Activated naive CD8-positive, alpha-beta T cell treated with anti-CD3 and anti-CD28 coated beads, Interleukin-2, amount 50 U/mL, for 24 hours (primary cell): ENCODE data around the gene MAD1L1.

Experiments used
- ATAC-seq: fragments of 150-1000 bp; cut with Tn5 transposase; one replicate; pipeline ENCODE4 v1.10.0; 2021
- DNase-seq: peaks from one replicate; pipeline ENCODE4 v3.0.0; 2021
- H3K27ac Mint-ChIP-seq: one replicate; pipeline ENCODE4 v1.8.0; 2021; ENCODE audit warnings: mild to moderate bottlenecking, mixed read lengths
- H3K27me3 Mint-ChIP-seq: one replicate; pipeline ENCODE4 v1.8.0; 2021; ENCODE audit warnings: mixed read lengths
- H3K36me3 Mint-ChIP-seq: one replicate; pipeline ENCODE4 v1.8.0; 2021; ENCODE audit warnings: low read depth, mixed read lengths
- H3K4me1 Mint-ChIP-seq: one replicate; pipeline ENCODE4 v1.8.0; 2021; ENCODE audit warnings: mixed read lengths
- H3K4me3 Mint-ChIP-seq: one replicate; pipeline ENCODE4 v1.8.0; 2021; ENCODE audit warnings: mild to moderate bottlenecking, moderate library complexity, mixed read lengths
- H3K9me3 Mint-ChIP-seq: one replicate; pipeline ENCODE4 v1.8.0; 2021; ENCODE audit warnings: mixed read lengths

MAD1L1 gene

DNA sequence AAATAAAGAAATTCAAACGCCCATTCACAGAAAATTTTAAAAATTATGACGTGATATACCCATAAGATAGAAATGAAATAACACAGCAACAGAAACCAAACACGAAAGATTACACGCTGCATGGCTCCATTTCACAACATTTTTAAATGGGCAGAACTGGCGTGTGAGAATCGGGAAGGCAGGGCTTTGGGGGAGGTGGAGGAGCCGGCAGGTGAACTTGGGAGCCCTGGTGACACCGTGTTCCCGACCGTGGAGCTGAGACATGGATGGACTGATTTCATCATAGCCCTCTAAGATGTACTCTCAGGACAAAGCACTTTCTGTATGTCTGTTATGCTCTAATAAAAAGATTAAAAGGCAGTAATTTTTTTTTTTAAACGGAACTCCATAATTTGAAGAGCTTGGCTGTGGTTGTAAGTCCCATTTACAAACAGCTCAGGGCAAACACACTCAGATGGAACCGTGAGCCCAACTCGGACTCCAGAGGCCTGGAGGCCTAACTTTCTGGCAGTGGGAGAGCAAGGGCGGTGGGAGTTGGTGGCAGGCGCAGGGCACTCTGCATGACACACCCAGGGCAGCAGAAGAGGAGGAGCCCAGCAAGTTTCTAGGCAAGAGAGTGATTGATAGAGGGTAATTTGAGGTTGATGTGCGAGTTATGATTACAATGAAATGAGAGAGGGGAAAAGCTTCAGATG, 203.4 kb downstream of the MAD1L1 start:
- Mint-ChIP-seq H3K36me3 (peaks cover 41% of the 10 kb centered on the region), H3K4me3 (no peak overlapping the region), H3K27me3 (no peaks in the 10 kb centered on the region), H3K9me3 (peaks cover 40% of the 10 kb centered on the region), H3K4me1 (peaks cover 34% of the 10 kb centered on the region), H3K27ac (no peak overlapping the region)
- DNase-seq (no peak), ATAC-seq (no peak)

DNA sequence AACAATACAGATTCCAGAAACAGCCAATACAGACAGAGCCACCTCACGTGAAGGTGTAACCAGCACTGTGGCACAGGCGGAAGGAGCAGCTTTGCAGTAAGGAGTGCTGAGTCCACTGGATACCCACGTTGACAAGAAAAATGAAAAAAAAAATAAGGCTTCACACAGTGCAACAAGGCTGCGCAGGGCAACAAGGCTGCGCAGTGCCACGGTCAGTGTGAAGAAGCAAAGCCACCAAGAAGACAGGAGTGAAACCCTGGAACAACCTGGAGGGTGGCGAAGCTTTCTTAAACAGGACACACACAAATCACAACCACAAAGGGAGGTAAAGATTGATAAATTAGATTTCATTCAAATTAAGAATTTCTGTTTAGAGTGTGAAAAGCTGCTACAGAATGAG, 204.0 kb downstream of the MAD1L1 start:
- no peak overlapping the region for H3K4me3 Mint-ChIP-seq
- no peak for DNase-seq

DNA sequence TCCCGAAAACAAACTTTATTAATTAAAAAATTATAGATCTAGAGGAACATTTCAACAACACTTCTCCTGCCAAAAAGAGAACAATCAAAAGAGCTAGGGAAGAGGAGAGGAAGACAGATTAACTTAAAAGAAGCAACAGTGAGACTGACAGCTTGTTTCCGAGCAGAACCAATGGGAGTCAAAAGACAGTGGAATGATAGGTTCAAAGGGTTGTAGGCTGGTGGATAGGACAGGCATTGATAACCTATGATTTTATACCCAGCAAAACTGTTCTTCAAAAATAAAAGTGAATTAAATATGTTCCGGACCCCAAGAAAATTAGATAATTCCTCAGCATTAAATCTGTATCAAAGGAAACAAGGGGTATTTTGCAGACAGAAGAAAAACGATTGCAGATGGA, 207.6 kb downstream of the MAD1L1 start:
- no peak for DNase-seq
- Mint-ChIP-seq H3K4me3 (no peak overlapping the region), H3K27me3 (no peaks in the 10 kb centered on the region), H3K27ac (no peak overlapping the region), H3K36me3 (peaks cover 39% of the 10 kb centered on the region), H3K9me3 (peaks cover 45% of the 10 kb centered on the region), H3K4me1 (peaks cover 15% of the 10 kb centered on the region)
- no peak for ATAC-seq

More for the DNA sequence above, 204.0 kb downstream of the MAD1L1 start:
- ATAC-seq: no peak
- Mint-ChIP-seq H3K9me3 (peaks cover 45% of the 10 kb centered on the region), H3K27me3 (no peaks in the 10 kb centered on the region), H3K4me1 (peaks cover 34% of the 10 kb centered on the region), H3K27ac (no peak overlapping the region), H3K36me3 (peaks cover 45% of the 10 kb centered on the region)

DNA sequence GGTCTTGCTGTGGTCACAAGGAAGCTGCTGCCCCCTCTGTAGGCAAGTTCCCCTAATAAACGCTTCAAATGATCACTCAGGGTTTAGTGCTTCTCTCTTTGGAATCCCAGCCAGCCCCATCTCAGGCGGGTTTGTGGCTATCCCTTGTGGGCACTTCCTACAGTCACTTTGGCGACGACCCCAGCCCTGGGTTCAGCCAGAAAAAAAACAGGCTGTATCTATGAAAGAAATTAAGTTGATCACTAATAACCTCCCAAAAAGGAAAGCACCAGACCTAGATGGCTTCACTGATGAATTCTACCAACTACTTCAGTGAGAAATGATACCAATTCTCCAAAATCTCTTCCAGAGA, 208.2 kb downstream of the MAD1L1 start:
- Mint-ChIP-seq H3K4me3 (no peak overlapping the region), H3K36me3 (peaks cover 37% of the 10 kb centered on the region), H3K4me1 (peaks cover 17% of the 10 kb centered on the region), H3K9me3 (peaks cover 42% of the 10 kb centered on the region), H3K27ac (no peak overlapping the region), H3K27me3 (no peaks in the 10 kb centered on the region)
- DNase-seq: no peak
- no peak for ATAC-seq

DNA sequence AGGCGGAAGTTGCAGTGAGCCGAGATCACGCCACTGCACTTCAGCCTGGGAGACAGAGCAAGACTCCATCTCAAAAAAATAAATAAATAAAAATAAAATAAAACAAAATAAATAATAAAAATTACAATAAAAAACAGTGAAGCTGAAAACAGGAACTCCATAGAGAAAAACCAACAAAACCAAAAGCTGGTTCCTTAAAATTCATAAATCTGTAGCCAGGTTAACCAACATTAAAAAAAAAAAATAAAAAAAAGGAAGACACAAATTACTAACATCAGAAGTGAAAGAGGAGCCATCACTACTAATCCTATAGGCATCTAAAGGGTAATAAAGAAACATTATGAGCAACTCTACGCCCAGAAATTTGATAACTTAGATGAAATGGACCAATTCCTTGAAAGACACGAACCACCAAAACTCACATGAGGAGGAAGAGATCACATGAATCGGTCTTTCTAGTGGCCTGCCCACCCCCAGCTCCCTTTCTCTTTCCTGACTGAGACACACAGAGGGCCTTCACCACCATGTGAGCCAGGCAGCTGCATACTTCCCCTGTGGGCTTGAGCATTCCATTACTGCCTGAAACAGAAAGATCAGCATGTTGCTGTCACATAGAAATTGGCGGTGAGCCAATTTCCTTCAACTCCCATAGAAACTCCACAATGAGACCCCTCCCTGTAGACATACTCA, 208.7 kb downstream of the MAD1L1 start:
- Mint-ChIP-seq H3K36me3 (peaks cover 33% of the 10 kb centered on the region), H3K4me3 (no peak overlapping the region), H3K9me3 (peaks cover 37% of the 10 kb centered on the region), H3K27me3 (no peaks in the 10 kb centered on the region), H3K4me1 (peaks cover 19% of the 10 kb centered on the region), H3K27ac (no peak overlapping the region)
- ATAC-seq (no peak), DNase-seq (no peak)

DNA sequence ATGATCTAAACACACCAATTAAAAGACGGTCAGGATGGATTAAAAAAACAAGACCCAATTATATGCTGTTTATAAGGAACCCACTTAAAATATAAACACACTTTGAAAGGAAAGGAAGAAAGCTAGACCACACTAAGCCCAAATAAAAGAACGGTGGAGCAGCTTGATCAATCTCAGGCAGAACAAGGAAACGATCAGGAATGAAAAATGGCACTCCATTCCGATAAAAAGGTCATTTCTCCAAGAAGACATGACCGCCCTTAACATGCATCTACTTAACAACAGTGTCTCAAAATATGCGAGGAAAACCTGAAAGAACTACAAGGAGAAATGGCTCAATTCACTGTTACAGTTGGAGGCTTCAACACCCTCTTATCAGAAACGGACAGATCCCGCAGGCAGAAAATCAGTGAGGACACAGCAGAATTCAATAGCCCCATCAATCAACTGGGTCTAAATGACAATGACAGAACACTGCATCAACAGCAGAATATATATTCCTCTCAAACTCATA, 210.0 kb downstream of the MAD1L1 start:
- H3K4me1 Mint-ChIP-seq: peaks cover 23% of the 10 kb centered on the region
- peaks cover 29% of the 10 kb centered on the region for H3K9me3 Mint-ChIP-seq
- peaks cover 26% of the 10 kb centered on the region for H3K36me3 Mint-ChIP-seq
- H3K27me3 Mint-ChIP-seq: no peaks in the 10 kb centered on the region
- H3K4me3 Mint-ChIP-seq: no peak overlapping the region
- no peak for ATAC-seq
- H3K27ac Mint-ChIP-seq: no peak overlapping the region
- DNase-seq: no peak

DNA sequence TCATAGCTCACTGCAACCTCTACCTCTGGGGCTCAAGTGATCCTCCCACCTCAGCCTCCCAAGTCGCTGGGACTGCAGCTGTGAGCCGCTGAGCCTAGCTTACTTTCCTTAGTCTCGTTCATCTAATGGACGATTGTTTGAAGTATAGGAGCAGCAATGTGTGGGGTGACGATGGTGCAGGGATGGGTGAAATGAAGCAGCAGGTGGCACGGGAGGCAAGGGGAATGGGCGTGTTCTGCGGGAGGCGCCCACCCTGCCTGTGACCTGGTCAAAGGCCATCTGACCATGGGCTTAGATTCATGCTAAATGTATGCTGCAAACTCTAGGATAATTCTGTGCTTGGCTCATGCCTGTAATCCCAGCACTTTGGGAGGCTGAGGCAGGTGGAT, 210.7 kb downstream of the MAD1L1 start:
- H3K4me1 Mint-ChIP-seq: peaks cover 23% of the 10 kb centered on the region
- no peak overlapping the region for H3K27ac Mint-ChIP-seq
- no peaks in the 10 kb centered on the region for H3K27me3 Mint-ChIP-seq
- DNase-seq (no peak), ATAC-seq (no peak)
- H3K4me3 Mint-ChIP-seq: no peak overlapping the region
- H3K36me3 Mint-ChIP-seq: peaks cover 21% of the 10 kb centered on the region
- H3K9me3 Mint-ChIP-seq: peaks cover 29% of the 10 kb centered on the region

DNA sequence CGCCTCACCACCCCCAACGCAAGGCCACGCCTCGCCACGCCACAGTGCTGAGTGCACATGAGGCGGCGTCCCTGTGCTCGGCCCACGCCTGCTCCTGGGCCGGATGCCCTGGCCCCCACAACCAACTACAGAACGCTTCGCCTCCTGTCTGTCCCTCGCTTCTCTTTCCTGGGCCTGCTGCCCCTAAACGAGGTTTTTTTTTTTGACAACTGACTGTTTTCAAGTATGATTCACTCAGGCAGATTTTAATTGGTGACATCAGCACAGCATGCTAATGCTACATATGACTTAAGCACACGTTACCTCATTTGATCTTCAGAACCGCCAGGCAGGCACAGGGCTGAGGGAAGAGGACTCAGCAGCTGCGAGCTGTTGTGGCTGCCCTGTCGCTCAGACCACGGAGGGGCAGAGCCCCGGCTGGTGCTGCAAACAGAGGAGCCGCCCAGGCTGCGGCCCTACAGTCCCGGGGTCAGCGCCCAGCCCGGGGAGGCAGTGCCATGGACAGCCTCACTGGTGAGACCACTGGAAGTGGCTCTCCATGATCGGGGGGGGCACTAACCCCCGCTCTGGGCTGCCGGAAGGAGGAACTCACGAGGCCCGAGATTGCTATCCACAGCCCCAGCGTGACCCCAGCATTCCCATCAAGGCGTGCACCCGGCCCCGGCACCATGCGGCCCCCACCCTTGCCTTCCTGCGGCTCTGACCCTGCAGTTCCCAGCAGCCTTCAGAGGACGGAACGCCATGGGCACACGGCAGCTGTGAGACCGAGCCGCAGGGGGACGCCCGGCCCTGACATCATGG, 212.8 kb downstream of the MAD1L1 start:
- no peaks in the 10 kb centered on the region for H3K27me3 Mint-ChIP-seq
- H3K4me1 Mint-ChIP-seq: peaks cover 23% of the 10 kb centered on the region
- peak overlapping the region; percentile 37 for H3K4me3 Mint-ChIP-seq
- peak; percentile 89 for ATAC-seq
- peak overlapping the region; percentile 75 for H3K27ac Mint-ChIP-seq
- peaks cover 9% of the 10 kb centered on the region for H3K36me3 Mint-ChIP-seq
- DNase-seq: peak; percentile 53
- peaks cover 11% of the 10 kb centered on the region for H3K9me3 Mint-ChIP-seq

DNA sequence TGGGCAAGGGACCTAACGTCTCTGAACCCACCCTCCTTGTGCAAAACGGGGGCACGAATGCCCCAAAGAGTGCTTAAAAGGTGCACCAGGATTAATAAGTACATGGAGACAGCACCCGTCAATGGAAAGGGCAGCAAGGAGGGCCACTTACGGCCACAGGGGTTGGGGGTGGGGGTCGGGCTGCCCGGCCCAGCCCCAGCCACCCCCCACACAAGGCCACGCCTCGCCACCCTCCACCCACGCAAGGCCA, 213.4 kb downstream of the MAD1L1 start:
- peaks cover 5% of the 10 kb centered on the region for H3K9me3 Mint-ChIP-seq
- no peaks in the 10 kb centered on the region for H3K27me3 Mint-ChIP-seq
- H3K4me1 Mint-ChIP-seq: peaks cover 23% of the 10 kb centered on the region
- H3K36me3 Mint-ChIP-seq: peaks cover 4% of the 10 kb centered on the region
- peak; percentile 2 for ATAC-seq
- no peak overlapping the region for H3K4me3 Mint-ChIP-seq
- no peak overlapping the region for H3K27ac Mint-ChIP-seq
- DNase-seq: no peak

DNA sequence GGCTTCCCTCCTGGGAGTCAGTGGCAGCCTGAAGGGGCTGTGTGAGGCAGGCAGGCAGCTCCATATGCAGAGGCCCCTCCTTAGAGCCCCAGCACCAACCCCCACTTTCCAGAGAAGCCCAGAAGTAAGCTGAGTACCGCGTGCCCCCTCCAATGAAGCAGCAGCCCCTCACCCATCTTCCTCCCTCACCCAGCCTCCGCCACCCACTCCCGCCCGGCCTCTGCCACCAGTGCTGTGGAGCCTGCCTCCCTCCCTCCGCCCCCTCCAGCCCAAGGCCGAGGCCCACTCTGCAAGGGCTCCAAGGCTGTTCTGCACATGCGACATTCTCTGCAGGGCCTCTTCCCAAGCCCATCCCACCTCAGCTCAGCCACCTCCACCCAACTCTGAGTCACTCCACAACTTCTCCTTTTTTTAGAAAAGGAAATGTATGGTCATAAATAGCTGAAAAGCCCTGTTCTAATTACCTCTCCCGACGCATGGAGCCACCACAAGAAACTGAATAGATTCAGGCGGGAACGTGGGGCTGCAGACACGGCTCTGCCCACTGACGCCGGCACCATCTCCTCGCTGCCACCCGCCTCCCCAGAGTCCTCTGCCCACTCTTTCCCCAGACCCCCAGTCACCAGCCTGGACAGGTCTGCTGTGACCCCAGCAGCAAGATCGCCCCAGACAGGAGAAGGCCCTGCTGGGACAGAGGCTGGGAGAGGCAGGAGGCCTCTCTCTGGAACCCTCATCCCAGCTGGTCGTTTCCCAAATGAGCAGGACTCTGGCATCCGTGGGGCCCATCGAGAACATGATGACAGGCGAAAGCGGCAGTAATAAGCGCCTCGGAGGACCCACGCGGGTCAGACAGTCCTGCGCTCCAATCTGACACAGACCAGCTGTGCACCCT, 213.9 kb downstream of the MAD1L1 start:
- DNase-seq: no peak
- Mint-ChIP-seq H3K4me1 (peaks cover 23% of the 10 kb centered on the region), H3K4me3 (no peak overlapping the region), H3K27ac (no peak overlapping the region), H3K9me3 (no peaks in the 10 kb centered on the region), H3K36me3 (no peaks in the 10 kb centered on the region), H3K27me3 (no peaks in the 10 kb centered on the region)
- ATAC-seq: no peak

DNA sequence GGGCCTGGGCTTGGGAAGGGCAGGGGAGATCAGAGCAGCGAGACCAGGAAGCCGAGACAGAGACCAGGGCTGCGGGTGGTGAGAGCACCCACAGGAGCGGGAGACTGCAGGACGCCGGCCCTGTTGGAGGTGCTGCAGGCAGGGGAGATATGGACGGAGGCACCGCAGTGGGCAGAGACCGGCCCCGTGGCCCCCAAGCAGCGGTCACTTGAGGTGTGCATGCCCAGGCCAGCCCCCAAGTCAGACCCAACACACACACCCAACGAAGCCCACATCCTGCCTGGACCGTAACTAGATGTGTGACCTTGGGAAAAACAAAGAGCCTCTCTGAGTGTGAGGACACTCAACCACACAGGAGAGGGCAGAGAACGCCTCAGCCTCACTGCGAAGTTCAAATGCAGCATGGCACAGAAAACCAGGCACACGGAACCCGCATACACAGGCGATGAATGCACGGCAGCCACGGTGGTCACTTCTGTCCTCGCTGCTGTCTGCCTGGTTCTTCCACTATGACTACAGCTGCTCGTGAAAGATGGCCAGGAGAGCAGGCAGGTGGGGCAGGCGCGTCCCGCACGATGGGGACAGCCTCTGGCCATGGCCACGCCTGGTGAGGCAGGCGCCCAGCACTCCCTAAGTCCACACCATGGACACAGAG, 214.7 kb downstream of the MAD1L1 start:
- peaks cover 4% of the 10 kb centered on the region for H3K36me3 Mint-ChIP-seq
- DNase-seq (no peak), ATAC-seq (no peak)
- H3K4me1 Mint-ChIP-seq: peaks cover 23% of the 10 kb centered on the region
- no peak overlapping the region for H3K4me3 Mint-ChIP-seq
- no peak overlapping the region for H3K27ac Mint-ChIP-seq
- H3K9me3 Mint-ChIP-seq: no peaks in the 10 kb centered on the region
- H3K27me3 Mint-ChIP-seq: no peaks in the 10 kb centered on the region

DNA sequence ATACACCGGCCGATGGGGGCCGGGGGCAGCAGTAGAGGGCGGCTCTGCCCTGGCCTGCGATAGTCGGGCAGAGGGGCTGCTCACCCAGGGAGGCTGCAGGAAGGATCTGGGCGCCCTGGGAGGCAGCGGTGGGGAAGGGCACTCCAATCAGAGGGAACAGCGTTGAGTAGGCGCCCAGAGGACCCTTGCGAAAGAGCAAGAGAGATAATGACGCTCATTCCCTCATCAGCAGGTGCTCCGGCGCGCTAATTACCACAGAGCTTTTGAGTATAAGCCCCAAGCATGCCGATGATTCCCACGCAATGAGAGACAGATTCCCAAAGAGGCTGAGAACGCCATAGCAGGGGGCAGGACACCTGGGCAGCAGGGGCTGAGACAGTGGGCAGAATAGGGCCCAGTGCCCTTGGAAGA, 215.3 kb downstream of the MAD1L1 start:
- DNase-seq (no peak), ATAC-seq (no peak)
- H3K27ac Mint-ChIP-seq: no peak overlapping the region
- H3K4me3 Mint-ChIP-seq: no peak overlapping the region
- peaks cover 23% of the 10 kb centered on the region for H3K4me1 Mint-ChIP-seq
- H3K9me3 Mint-ChIP-seq: no peaks in the 10 kb centered on the region
- H3K27me3 Mint-ChIP-seq: no peaks in the 10 kb centered on the region
- H3K36me3 Mint-ChIP-seq: peaks cover 4% of the 10 kb centered on the region

DNA sequence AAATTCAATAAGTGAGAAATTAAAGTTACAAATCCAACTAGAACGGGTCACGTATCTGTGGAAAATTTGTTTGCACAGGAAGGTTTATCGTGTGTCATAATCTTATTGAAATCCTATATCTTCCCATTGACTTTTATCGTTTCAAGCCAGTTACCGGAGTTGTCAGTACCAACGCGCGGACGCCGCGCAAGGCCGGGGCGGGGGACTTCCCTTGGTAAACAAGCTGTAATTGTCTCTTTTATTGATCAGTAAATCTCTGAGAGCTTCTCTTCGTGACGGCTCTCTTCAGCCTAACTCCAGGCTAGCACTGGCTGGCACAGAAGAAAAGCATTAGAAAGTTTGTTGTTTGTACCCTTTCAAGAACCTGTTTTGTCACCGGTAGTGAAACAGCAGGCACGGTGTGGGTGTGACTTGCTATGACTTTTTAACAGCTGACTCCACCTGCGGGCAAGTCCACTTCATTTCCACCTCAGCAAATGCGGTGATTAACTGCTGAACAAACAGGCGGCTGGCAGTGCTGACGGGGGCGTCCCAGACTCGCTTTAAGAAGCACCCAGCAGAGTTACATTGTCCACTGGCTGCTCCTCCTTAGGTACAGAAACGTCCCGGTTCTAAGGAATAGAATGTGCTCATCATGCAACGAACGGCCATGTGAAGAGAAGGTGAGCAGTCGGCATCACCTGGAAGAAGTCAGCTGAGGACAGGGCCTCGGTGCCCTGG, 215.8 kb downstream of the MAD1L1 start:
- Mint-ChIP-seq H3K4me1 (peaks cover 23% of the 10 kb centered on the region), H3K27ac (peak overlapping the region; percentile 19), H3K36me3 (peaks cover 4% of the 10 kb centered on the region), H3K9me3 (no peaks in the 10 kb centered on the region), H3K4me3 (no peak overlapping the region), H3K27me3 (no peaks in the 10 kb centered on the region)
- ATAC-seq: no peak
- DNase-seq: no peak
